ENCODE measurements around the gene KIF21B.

The KIF21B gene

GRCh38 chr1:201009962-201010645, 13.4 kb downstream of the KIF21B start:
- TF ChIP-seq, protein P1, sequence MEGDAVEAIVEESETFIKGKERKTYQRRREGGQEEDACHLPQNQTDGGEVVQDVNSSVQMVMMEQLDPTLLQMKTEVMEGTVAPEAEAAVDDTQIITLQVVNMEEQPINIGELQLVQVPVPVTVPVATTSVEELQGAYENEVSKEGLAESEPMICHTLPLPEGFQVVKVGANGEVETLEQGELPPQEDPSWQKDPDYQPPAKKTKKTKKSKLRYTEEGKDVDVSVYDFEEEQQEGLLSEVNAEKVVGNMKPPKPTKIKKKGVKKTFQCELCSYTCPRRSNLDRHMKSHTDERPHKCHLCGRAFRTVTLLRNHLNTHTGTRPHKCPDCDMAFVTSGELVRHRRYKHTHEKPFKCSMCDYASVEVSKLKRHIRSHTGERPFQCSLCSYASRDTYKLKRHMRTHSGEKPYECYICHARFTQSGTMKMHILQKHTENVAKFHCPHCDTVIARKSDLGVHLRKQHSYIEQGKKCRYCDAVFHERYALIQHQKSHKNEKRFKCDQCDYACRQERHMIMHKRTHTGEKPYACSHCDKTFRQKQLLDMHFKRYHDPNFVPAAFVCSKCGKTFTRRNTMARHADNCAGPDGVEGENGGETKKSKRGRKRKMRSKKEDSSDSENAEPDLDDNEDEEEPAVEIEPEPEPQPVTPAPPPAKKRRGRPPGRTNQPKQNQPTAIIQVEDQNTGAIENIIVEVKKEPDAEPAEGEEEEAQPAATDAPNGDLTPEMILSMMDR (IDR thresholded peaks at IDR 0.05): no peak

- TF ChIP-seq, protein P1 (IDR thresholded peaks at IDR 0.05): no peak
Measured at GRCh38 chr1:201008666-201009360, 14.7 kb downstream of the KIF21B start.

- TF ChIP-seq, protein P1 (IDR thresholded peaks at IDR 0.05): no peak
Measured at GRCh38 chr1:201007481-201007880, 16.0 kb downstream of the KIF21B start.

DNA sequence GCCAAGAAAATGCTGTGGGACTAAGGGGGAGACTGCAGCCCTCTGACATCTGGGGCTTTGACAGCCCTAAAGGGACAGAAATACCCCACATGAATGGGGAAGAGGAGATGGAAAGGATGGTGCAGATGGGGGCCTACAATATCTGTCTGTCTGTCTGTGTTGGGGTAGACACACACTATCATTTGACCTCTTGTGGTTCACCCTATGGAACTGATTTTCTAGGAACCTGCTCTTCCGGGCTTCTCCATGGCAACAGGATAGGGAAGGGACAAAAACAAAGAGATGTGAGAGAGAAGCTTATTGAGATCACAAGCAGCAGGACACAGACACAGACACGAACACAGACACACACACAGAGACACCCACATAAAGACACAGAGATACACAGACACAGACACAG, 17.1 kb downstream of the KIF21B start:
- TF ChIP-seq, protein P1 (IDR thresholded peaks at IDR 0.05): no peak

GRCh38 chr1:201004732-201005131, 18.8 kb downstream of the KIF21B start:
- TF ChIP-seq, protein P1 (IDR thresholded peaks at IDR 0.05): no peak

- TF ChIP-seq, protein P1 (IDR thresholded peaks at IDR 0.05): no peak
Measured at GRCh38 chr1:201004154-201004553, 19.4 kb downstream of the KIF21B start.

GRCh38 chr1:201002510-201002909, 21.0 kb downstream of the KIF21B start:
- TF ChIP-seq, protein P1 (IDR thresholded peaks at IDR 0.05): no peak
